Activated CD8-positive, alpha-beta memory T cell treated with anti-CD3 and anti-CD28 coated beads, Interleukin-2, amount 50 U/mL, for 48 hours (primary cell): Measurements from ENCODE around the gene GGTLC1.

ENCODE experiments used
- DNase-seq: peaks from one replicate; pipeline ENCODE4 v3.0.0-alpha.2; 2020

The GGTLC1 gene

DNA sequence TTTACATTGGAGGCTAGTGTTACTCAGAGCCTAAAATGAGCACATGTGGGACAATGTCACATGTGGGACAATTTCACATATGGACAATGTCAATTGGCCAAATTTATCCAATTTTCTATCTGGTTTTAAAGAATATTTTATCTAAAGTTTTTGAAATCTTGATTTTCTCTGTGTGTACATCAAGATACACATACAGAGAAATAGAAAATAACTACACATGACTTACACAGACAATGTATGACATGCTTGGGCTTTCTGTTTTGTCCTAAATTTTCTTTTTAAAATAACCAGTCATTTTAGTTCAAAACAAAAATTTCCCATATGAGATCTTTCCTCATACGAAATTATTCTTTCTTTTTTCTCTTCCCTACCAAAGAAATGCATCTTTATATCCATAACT is 24.6 kb downstream of the GGTLC1 start:
- DNase-seq = no peak

DNA sequence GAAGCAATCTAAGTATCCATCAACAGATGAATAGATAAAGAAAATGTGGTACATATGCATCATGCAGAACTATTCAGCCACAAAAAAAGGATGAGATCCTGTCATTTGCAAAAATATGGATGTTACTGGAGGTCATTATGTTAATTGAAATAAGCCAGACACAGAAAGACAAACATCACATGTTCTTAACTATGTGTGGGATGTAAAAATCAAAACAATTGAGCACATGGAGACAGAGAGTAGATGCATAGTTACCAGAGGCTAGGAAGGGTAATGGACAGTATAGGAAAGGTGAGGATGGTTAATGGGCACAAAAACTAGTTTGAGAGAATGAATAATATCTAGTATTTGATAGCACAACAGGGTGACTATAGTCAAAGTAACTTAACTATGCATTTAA is 26.3 kb downstream of the GGTLC1 start:
- DNase-seq = no peak

DNA sequence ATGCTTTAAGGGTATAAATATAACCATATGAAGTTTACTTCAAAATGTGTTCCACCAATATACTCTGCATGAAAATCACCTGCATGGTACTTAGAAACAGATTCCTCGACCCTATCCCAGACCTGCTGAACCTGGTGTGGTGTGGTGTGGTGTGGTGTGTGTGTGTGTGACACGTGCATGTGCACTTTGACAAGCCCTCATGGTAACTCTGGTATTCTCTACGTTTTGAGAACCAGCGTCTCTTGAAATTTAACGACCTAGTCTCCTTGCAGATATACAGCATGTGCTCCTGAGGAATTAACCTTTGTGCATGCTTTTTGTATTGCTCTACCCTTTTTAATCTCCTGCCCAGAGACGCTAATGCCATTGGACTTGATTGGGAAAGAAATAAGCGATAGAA is 29.5 kb downstream of the GGTLC1 start:
- DNase-seq = no peak

DNA sequence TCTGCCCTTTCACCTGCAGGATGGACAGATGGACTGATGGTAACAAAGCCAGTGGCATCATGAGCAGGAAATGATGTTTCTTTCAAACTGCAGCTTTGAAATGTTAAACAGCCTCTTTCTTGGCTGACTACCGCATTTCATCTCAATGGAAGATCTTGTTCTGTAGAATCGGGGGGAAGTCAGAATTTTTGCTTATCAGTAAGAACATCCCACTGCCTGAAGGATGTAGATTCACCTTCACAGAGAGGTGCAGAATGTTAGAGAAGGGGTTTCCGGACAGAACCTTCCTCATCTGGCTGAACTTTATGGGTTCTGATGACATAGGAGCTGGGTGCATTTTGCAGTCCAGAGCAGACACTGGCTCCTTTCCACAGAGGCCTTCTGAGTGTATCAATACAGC is 32.7 kb downstream of the GGTLC1 start:
- DNase-seq = no peak

DNA sequence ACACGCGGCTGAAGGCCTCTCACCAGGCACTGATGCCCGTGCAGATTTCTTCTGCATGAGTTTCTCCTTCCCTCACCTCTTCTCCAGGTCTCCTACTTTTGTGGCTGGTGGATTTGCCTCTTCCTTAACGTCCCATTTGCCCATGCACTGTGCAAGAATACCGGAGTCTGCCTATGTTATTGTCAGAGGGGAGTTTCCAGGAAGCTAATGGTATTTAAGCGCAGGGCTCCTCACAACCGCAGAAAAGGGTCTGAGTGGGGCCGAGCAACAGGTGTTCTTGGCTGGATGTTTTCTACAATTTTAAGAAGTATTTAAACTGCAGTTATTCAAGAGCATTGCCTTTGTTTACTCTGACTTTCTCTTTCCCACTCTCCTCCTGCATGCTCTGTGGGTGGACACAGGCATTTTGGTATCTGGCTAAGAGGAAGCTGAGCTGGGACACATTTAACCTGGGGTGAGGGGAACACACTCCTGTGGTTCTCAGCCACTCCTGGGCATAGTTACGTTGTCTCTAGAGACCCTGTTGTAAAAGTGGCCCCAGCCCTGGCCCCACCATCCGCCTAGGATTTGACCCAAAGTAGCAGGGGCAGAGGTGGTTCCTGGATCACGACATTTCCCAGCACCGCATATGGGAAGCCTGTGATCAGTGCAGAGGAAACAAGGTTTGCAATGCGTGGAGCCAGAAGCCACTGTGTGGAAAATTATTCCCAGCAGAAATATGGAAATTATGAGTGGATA is 34.4 kb downstream of the GGTLC1 start:
- no peak for DNase-seq

- DNase-seq = no peak
Observed at GRCh38 chr20:23946206-23946605, 42.4 kb downstream of the GGTLC1 start.

- DNase-seq = no peak
Observed at GRCh38 chr20:23943304-23943703, 45.3 kb downstream of the GGTLC1 start.

GRCh38 chr20:23939641-23940040 is 48.9 kb downstream of the GGTLC1 start:
- no peak for DNase-seq

DNA sequence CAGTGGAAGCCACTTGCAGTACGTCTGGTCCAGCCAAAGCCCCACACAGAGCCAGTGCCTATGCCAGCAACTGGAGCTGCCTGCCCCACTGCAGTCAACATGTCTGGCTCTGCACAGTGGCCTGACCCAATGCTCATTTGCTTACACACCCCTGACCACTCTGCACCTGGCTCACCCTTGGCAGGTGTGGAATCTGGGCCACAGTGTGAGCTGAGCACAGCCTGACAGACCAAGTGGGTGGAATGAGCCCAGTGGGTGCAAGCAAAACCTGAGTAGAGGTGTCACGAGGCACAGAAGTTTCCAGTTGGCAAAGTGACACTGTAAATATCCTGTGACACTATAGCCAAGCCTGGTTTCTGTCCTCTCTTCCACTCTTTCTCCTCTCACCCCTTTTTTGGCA is 49.5 kb downstream of the GGTLC1 start:
- no peak for DNase-seq

DNA sequence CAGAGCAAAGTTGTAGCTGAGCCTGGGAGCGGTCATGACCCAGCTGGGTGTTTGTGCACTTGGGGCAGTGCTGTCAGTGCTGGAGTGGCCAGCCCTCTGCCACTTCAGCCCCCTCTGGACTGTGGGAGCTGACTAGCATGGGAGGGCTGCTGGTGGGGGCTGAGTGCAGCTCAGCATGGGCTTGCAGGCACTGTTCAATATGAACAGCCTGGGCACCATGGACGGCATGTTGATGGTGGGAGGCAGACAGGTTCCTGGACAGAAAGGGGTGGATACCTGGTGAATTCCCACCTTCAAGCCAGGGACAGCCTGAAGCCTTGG is 50.5 kb downstream of the GGTLC1 start:
- DNase-seq = no peak

DNA sequence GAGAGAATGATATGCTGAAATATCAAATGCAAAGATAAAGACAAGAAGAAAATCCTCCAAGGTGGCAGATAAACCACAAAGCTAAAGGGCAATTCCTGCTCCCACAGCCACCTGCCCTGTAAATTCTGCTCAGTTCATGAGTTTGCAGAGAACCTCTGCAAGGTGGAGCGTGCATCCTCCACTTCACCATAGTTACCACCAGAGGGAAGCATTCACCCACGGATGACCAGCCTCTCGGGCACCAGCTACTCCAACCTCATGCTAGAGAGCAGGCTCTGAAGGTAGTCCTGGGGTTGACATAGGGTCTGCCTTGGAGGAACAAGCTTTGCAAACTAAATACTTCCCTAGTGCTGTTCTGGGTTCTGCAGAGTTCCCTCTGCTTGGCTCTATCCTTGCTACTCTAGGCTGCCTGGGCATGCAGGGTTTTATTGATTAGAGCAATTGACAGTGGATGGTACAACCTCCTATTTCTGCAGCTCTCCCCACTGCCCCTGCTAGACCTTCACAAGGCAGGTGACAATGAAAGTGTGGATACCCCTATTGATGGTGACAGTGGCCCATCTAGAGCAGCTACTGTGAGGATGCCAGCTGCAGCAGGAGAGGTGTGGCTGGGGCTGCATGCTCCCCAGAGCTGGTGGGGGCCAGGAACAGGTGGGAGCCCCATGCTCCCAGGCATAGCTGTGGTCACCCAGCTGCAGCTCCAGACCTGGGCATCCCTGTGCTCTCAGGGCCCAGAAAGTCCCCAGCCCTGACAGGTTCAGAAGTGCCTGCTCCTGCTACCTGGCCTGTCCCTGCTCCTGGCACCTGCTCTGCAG is 51.1 kb downstream of the GGTLC1 start:
- peak; percentile 71 for DNase-seq
